Neuronal stem cell (in vitro differentiated cells): ENCODE data around the gene PDE1A.

Experiments
- DNase-seq: peaks from one replicate; pipeline ENCODE4 v3.0.0-alpha.2; 2013; ENCODE audit warnings: low spot score
- H2AFZ ChIP-seq: one replicate; pipeline ENCODE4 v1.6.1; 2013; ENCODE audit warnings: mild to moderate bottlenecking, low read length, inconsistent platforms
- H2AK5ac ChIP-seq: 2 replicates; pipeline ENCODE4 v1.6.1; 2013; ENCODE audit warnings: low read depth, mild to moderate bottlenecking, inconsistent platforms, low read length, moderate library complexity, mixed read lengths
- H2BK120ac ChIP-seq: 2 replicates; pipeline ENCODE4 v1.6.1; 2013; ENCODE audit warnings: low read depth, mild to moderate bottlenecking, inconsistent platforms, low read length, moderate library complexity, mixed read lengths
- H2BK12ac ChIP-seq: one replicate; pipeline ENCODE4 v1.6.1; 2013; ENCODE audit warnings: low read length, inconsistent platforms
- H2BK15ac ChIP-seq: 2 replicates; pipeline ENCODE4 v1.6.1; 2013; ENCODE audit warnings: mild to moderate bottlenecking, low read length, inconsistent platforms, mixed read lengths
- H2BK5ac ChIP-seq: one replicate; pipeline ENCODE4 v1.6.1; 2013; ENCODE audit warnings: inconsistent platforms, mild to moderate bottlenecking, low read length, moderate library complexity
- H3K14ac ChIP-seq: one replicate; pipeline ENCODE4 v1.6.1; 2013; ENCODE audit warnings: low read length, inconsistent platforms
- H3K18ac ChIP-seq: 2 replicates; pipeline ENCODE4 v1.6.1; 2013; ENCODE audit warnings: low read length, inconsistent platforms
- H3K23ac ChIP-seq: 2 replicates; pipeline ENCODE4 v1.6.1; 2013; ENCODE audit warnings: low read depth, mild to moderate bottlenecking, mixed read lengths, low read length, inconsistent platforms; ENCODE audit not compliant: poor library complexity
- H3K27ac ChIP-seq: replicated peaks from 3 replicates; pipeline ENCODE4 v1.5.1; 2013; ENCODE audit warnings: low read length, inconsistent platforms
- H3K27me3 ChIP-seq, 3 experiments: 2 replicates each; pipeline ENCODE4 v1.6.1; 2013; ENCODE audit warnings: low read length in 3 of 3, mild to moderate bottlenecking in 2 of 3, inconsistent platforms in 1 of 3, low read depth in 1 of 3, mixed read lengths in 1 of 3, moderate library complexity in 1 of 3; ENCODE audit not compliant: control insufficient read depth in 3 of 3, insufficient read depth in 3 of 3
- H3K36me3 ChIP-seq, 2 donors: replicated peaks in 1 of 2; 2 replicates each; pipeline ENCODE4 v1.6.1; 2013; ENCODE audit warnings: low read length in 2 of 2; ENCODE audit not compliant: control insufficient read depth in 2 of 2, insufficient read depth in 2 of 2
- H3K4ac ChIP-seq: 2 replicates; pipeline ENCODE4 v1.6.1; 2013; ENCODE audit warnings: inconsistent platforms, mild to moderate bottlenecking, low read length, moderate library complexity
- H3K4me1 ChIP-seq, 2 donors: 1 replicate in 1 of 2; 2 replicates in 1 of 2; pipeline ENCODE4 v1.6.1; 2013; ENCODE audit warnings: low read length in 2 of 2, low read depth in 1 of 2; ENCODE audit not compliant: control insufficient read depth in 2 of 2, insufficient read depth in 1 of 2
- H3K4me2 ChIP-seq: one replicate; pipeline ENCODE4 v1.6.1; 2013; ENCODE audit warnings: mild to moderate bottlenecking, low read length, inconsistent platforms; ENCODE audit not compliant: insufficient read depth, poor library complexity, severe bottlenecking
- H3K4me3 ChIP-seq, 2 donors: 2 replicates each; pipeline ENCODE4 v1.5.1; 2013; ENCODE audit warnings: low read length in 2 of 2, mild to moderate bottlenecking in 2 of 2, inconsistent platforms in 1 of 2, moderate library complexity in 1 of 2
- H3K79me1 ChIP-seq: one replicate; pipeline ENCODE4 v1.6.1; 2013; ENCODE audit warnings: low read depth, mild to moderate bottlenecking, inconsistent platforms, low read length, moderate library complexity
- H3K9ac ChIP-seq: one replicate; pipeline ENCODE4 v1.6.1; 2013; ENCODE audit warnings: mild to moderate bottlenecking, low read depth, low read length, inconsistent platforms; ENCODE audit not compliant: poor library complexity
- H3K9me3 ChIP-seq, 2 donors: replicated peaks in 1 of 2; 2 replicates each; pipeline versions ENCODE3 to v1.6.1; 2013; ENCODE audit warnings: low read length in 2 of 2, mild to moderate bottlenecking in 2 of 2, inconsistent platforms in 1 of 2, low read depth in 1 of 2, mixed read lengths in 1 of 2, moderate library complexity in 1 of 2; ENCODE audit not compliant: control insufficient read depth in 2 of 2, insufficient read depth in 1 of 2
- H4K8ac ChIP-seq: one replicate; pipeline ENCODE4 v1.6.1; 2013; ENCODE audit warnings: low read depth, mild to moderate bottlenecking, inconsistent platforms, low read length, moderate library complexity
- H4K91ac ChIP-seq: one replicate; pipeline ENCODE4 v1.6.1; 2013; ENCODE audit warnings: low read length, low read depth, mild to moderate bottlenecking, inconsistent platforms; ENCODE audit not compliant: poor library complexity
- WGBS, 2 donors: extraction: QIAGEN DNeasy Blood & Tissue Kit; methylation state at CpG; one replicate each; pipeline ENCODE4 v1.1.7; 2013; ENCODE audit warnings: missing lambda C conversion rate in 2 of 2, mixed read lengths in 1 of 2; ENCODE audit not compliant: insufficient read length in 2 of 2, insufficient replicate concordance in 1 of 2; ENCODE audit errors: extremely low coverage in 2 of 2; 5-methylcytosine and 5-hydroxymethylcytosine counted together

PDE1A gene

DNA sequence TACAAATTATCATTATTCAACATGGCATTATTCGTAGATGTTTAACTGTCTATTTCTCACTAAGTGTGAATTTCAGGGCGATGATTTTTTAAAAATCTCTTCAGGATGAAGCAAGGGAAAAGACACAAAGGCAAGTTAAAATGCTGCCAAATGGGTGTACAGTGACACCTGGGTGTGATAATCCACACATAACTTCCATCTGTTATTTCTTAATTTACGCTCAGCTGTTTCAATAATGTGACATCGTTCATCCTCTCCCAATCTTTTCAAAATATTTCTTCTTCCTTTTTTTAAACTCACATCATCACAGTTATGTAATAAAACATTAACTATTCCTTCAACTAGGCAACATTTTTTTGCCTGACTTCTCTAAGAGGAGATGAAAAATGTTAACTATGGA, 10.6 kb downstream of the PDE1A start:
- no peak overlapping the region for H4K8ac ChIP-seq
- 100% methylated on average over 1 to 2 of the region's 4 CpGs for WGBS, 2 donors
- H3K4me3 ChIP-seq = no peak overlapping the region
- H3K9ac ChIP-seq = no peak overlapping the region
- no peaks in the 10 kb centered on the region for H3K4me1 ChIP-seq
- no peaks in the 10 kb centered on the region for H3K36me3 ChIP-seq
- H2AFZ ChIP-seq = no peak overlapping the region
- no peak overlapping the region for H3K4ac ChIP-seq
- no peak overlapping the region for H3K14ac ChIP-seq
- H2AK5ac ChIP-seq = no peak overlapping the region
- no peak overlapping the region for H4K91ac ChIP-seq
- H3K9me3 ChIP-seq = no peaks in the 10 kb centered on the region
- no peak overlapping the region for H2BK5ac ChIP-seq
- DNase-seq = no peak
- no peak overlapping the region for H3K23ac ChIP-seq
- H3K27me3 ChIP-seq = no peaks in the 10 kb centered on the region
- H2BK120ac ChIP-seq = no peak overlapping the region
- no peak overlapping the region for H3K27ac ChIP-seq
- H2BK12ac ChIP-seq = no peak overlapping the region
- no peaks in the 10 kb centered on the region for H3K79me1 ChIP-seq
- no peak overlapping the region for H3K18ac ChIP-seq
- H2BK15ac ChIP-seq = no peak overlapping the region
- H3K4me2 ChIP-seq = no peak overlapping the region

DNA sequence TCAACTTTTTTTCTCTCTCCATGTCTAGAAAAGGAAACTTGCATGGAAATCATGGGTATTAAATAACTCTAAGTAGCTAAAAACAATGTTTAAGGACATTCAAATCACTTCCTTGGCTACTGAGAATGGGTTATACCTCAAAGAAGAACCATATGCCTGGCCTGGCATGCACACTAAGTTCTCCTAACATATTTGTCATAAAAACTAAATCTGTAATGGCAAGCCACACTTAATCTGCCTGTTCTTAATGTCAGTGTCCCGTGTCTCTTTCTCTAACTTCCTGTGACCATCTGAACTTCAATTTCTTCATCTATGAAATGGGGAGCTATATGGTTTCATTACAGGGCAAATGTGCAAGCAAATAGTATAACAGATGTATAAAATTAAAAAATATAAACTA, 11.1 kb downstream of the PDE1A start:
- Histone ChIP-seq H3K9me3 (no peaks in the 10 kb centered on the region), H3K4ac (no peak overlapping the region), H2BK15ac (no peak overlapping the region), H2AFZ (no peak overlapping the region), H3K14ac (no peak overlapping the region), H3K4me1 (no peaks in the 10 kb centered on the region), H3K18ac (no peak overlapping the region), H2AK5ac (no peak overlapping the region), H3K27ac (no peak overlapping the region), H4K91ac (no peak overlapping the region), H3K27me3 (no peaks in the 10 kb centered on the region), H3K23ac (no peak overlapping the region), H3K79me1 (no peaks in the 10 kb centered on the region), H4K8ac (no peak overlapping the region), H2BK12ac (no peak overlapping the region), H2BK120ac (no peak overlapping the region), H3K4me3 (no peak overlapping the region), H3K4me2 (no peak overlapping the region), H2BK5ac (no peak overlapping the region), H3K9ac (no peak overlapping the region), H3K36me3 (no peaks in the 10 kb centered on the region)
- WGBS, 2 donors = no CpG with 5 or more reads among the region's 1 CpG
- DNase-seq = no peak

DNA sequence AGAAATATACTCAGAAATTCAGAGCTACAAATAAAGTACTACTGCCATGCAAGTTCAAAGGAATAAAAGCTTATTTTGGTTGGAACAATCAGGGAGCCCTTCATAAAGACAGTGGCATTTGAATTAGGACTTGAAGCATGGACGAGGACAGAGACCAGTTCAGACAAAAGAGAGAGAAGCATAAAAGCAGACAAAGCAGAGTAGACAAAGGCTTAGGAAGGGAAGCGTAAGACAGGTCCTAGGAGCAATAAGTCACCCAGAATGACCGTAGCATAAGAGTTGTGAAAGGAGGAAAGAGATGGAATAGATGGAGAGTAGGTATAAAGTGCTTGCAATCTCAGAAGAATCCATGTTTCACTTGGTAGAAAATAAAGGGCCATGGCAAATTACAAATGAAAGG, 14.0 kb downstream of the PDE1A start:
- H3K79me1 ChIP-seq = no peaks in the 10 kb centered on the region
- H3K14ac ChIP-seq = no peak overlapping the region
- H2BK15ac ChIP-seq = no peak overlapping the region
- H3K18ac ChIP-seq = no peak overlapping the region
- H4K91ac ChIP-seq = no peak overlapping the region
- H2AK5ac ChIP-seq = no peak overlapping the region
- no peak overlapping the region for H4K8ac ChIP-seq
- no peak overlapping the region for H2BK120ac ChIP-seq
- H2BK5ac ChIP-seq = no peak overlapping the region
- H2AFZ ChIP-seq = no peak overlapping the region
- no peak for DNase-seq
- H3K27ac ChIP-seq = no peak overlapping the region
- no peaks in the 10 kb centered on the region for H3K27me3 ChIP-seq
- H3K9me3 ChIP-seq = no peaks in the 10 kb centered on the region
- no peak overlapping the region for H2BK12ac ChIP-seq
- H3K36me3 ChIP-seq = no peaks in the 10 kb centered on the region
- no peak overlapping the region for H3K4me3 ChIP-seq
- no peaks in the 10 kb centered on the region for H3K4me1 ChIP-seq
- H3K4me2 ChIP-seq = no peak overlapping the region
- WGBS, 2 donors = no CpG with 5 or more reads among the region's 3 CpGs
- H3K23ac ChIP-seq = no peak overlapping the region
- no peak overlapping the region for H3K4ac ChIP-seq
- H3K9ac ChIP-seq = no peak overlapping the region

DNA sequence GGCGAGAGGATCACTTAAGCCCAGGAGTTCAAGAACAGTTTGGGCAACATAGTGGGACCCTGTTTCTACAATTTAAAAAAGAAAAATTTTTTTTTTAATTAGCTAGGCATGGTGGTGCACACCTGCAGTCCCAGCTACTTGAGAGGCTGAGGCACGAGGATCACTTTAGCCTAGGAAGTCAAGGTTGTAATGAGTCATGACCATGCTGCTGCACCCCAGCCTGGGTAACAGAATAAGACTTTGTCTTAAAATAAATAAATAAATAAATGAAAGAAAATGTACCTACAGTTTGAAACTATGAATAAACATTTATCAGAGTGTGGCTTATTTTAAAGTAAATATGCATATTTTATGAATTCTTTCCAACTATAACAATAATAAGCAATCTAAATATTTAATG, 16.7 kb downstream of the PDE1A start:
- H2AK5ac ChIP-seq = no peak overlapping the region
- no peak for DNase-seq
- no peak overlapping the region for H3K4me3 ChIP-seq
- WGBS, 2 donors = no CpG with 5 or more reads among the region's 2 CpGs
- no peak overlapping the region for H2BK15ac ChIP-seq
- peaks cover 0 to 6% of the 10 kb centered on the region in 2 donors for H3K4me1 ChIP-seq
- no peaks in the 10 kb centered on the region for H3K36me3 ChIP-seq
- no peak overlapping the region for H3K9ac ChIP-seq
- no peak overlapping the region for H3K23ac ChIP-seq
- H3K27me3 ChIP-seq = no peaks in the 10 kb centered on the region
- no peak overlapping the region for H2BK120ac ChIP-seq
- H3K18ac ChIP-seq = no peak overlapping the region
- H2AFZ ChIP-seq = no peak overlapping the region
- no peak overlapping the region for H2BK5ac ChIP-seq
- no peaks in the 10 kb centered on the region for H3K9me3 ChIP-seq
- no peak overlapping the region for H4K8ac ChIP-seq
- no peak overlapping the region for H3K4ac ChIP-seq
- H2BK12ac ChIP-seq = no peak overlapping the region
- no peaks in the 10 kb centered on the region for H3K79me1 ChIP-seq
- no peak overlapping the region for H3K14ac ChIP-seq
- H3K4me2 ChIP-seq = no peak overlapping the region
- H4K91ac ChIP-seq = no peak overlapping the region
- no peak overlapping the region for H3K27ac ChIP-seq
